Transverse colon (tissue), 4 donors: ENCODE data around the gene HIGD2A. TPM values are rescaled to one million over a fixed set of nuclear protein-coding genes. Genes with fewer than 3 reads are reported as not detected.

Experiments
- DNase-seq: peaks from one replicate; pipeline ENCODE4 v3.0.0-alpha.2; 2019
- H3K27ac ChIP-seq, 4 donors: fragments of 200-600 bp; sonication (generic); 2 replicates each; pipeline ENCODE4 v1.5.1; 2016 to 2018; ENCODE audit warnings: inconsistent platforms in 4 of 4
- H3K27me3 ChIP-seq: fragments of 200-600 bp; sonication (generic); 2 replicates; pipeline ENCODE4 v1.5.1; 2017; ENCODE audit warnings: inconsistent platforms
- H3K36me3 ChIP-seq, 4 donors: fragments of 200-600 bp; sonication (generic); 2 replicates each; pipeline ENCODE4 v1.5.1; 2017 to 2019; ENCODE audit warnings: inconsistent platforms in 4 of 4
- H3K4me1 ChIP-seq, 4 donors: fragments of 200-600 bp; sonication (generic); 2 replicates each; pipeline ENCODE4 v1.5.1; 2017 to 2020; ENCODE audit warnings: inconsistent platforms in 4 of 4
- H3K4me3 ChIP-seq, 4 donors: fragments of 200-600 bp; sonication (generic); 1 replicate in 1 of 4; 2 replicates in 3 of 4; pipeline versions ENCODE4 v1.5.1 to v1.6.1; 2017 to 2019; ENCODE audit warnings: inconsistent platforms in 4 of 4
- H3K9me3 ChIP-seq, 2 donors: fragments of 200-600 bp; sonication (generic); 2 replicates each; pipeline ENCODE4 v1.5.1; 2017 to 2019; ENCODE audit warnings: inconsistent platforms in 2 of 2
- EP300 ChIP-seq: sonication (generic); formaldehyde crosslinking; IDR thresholded peaks from one replicate; pipeline ENCODE4 v1.6.1; 2017; ENCODE audit warnings: antibody characterized with exemption, low read depth
- POLR2A ChIP-seq: fragments of 450-650 bp; IDR thresholded peaks from one replicate; pipeline ENCODE4 v1.6.1; 2016; ENCODE audit warnings: antibody characterized with exemption, mild to moderate bottlenecking, moderate library complexity
- POLR2AphosphoS5 ChIP-seq, 3 donors: sonication (generic); formaldehyde crosslinking; IDR thresholded peaks; one replicate each; pipeline ENCODE4 v1.6.1; 2016; ENCODE audit warnings: antibody characterized with exemption in 3 of 3
- WGBS, 2 donors: methylation state at CpG; one replicate each; pipeline ENCODE4 v1.1.5; 2018; ENCODE audit warnings: low coverage in 1 of 2; 5-methylcytosine and 5-hydroxymethylcytosine counted together
- in situ Hi-C, 4 donors: fragments of 200-750 bp; cut with MboI; loops; one replicate each; pipeline versions ENCODE4 v1.15.0 to v1.15.1; 2017; ENCODE audit warnings: low sequenced_read_pairs in 3 of 4, low pct_ligation_motif_present in 1 of 4, low pct_unique_long_range_greater_than_20kb in 1 of 4
- intact Hi-C: fragments of 100-400 bp; cut with DNase I; formaldehyde crosslinking; loops from one replicate; pipeline ENCODE4 v1.15.1; 2023; ENCODE audit warnings: low total_unique reads
- total RNA-seq, 4 donors: library from RNA; depleted of rRNA; stranded (reverse); fragments of >200 nt; gene quantifications; one replicate each; pipeline ENCODE4 v1.1.0, GENCODE V29; 2016
- TF ChIP-seq, protein P1 (sequence below), 5 experiments: fragments of 200-600 bp in 3 of 5; fragments of 450-650 bp in 2 of 5; sonication (generic) in 3 of 5; IDR thresholded peaks; 1 replicate in 2 of 5; 2 replicates in 3 of 5; pipeline ENCODE4 v1.5.1; 2016 to 2017; ENCODE audit warnings: antibody characterized with exemption in 5 of 5, inconsistent platforms in 3 of 5, mild to moderate bottlenecking in 2 of 5, moderate library complexity in 1 of 5

HIGD2A gene
- total RNA-seq, 4 donors from 2014 or later, result 158 to 320 (median 207) TPM

DNA sequence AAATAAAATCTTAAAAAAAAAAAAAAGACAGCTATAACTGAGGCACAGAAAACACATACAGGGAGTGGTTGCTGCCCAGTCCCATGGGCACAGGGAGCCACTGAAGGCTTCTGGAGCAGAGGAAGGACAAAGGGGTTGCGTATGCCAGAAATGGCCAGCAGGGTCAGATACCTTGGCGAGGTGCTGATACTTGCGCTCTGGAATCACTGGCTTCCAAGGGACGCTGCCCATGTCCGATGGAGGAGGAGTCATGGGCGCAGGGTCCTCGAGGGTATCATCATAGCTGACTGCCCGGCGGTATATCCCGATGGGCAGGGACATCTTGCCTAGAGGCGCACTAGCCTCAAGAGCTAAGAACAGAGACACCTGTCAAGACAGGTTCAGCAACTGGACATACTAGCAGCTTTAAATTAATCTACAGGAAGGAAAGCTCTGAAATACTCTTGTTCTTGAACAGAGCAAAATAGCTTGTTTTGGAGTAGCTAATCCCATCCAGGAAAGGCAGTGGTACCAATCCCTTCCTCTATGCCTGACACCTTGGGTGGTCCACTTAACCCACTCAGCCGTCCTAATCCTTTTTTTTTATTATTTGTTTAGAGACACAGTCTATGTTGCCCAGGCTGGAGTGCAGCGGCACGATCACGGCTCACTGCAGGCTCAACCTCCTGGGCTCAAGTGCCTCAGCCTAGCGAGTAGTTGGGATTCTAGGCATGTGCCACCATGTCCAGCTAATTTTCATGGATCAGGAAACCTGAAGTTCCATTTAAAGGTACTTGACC lies 33.0 kb upstream of the HIGD2A start:
- peaks cover 0 to 41% (median 19%) of the 10 kb centered on the region in 4 donors for H3K36me3 ChIP-seq
- H3K4me3 ChIP-seq, result no peak overlapping the region
- intact Hi-C loops (no loop called here), in situ Hi-C loops (no loop called here)
- peaks cover 0 to 15% (median 7%) of the 10 kb centered on the region in 4 donors for H3K4me1 ChIP-seq
- H3K27me3 ChIP-seq, result no peaks in the 10 kb centered on the region
- no peaks in the 10 kb centered on the region for H3K9me3 ChIP-seq
- WGBS, 2 donors, result 88 to 90% methylated on average over 9 to 16 of the region's 16 CpGs
- TF ChIP-seq POLR2AphosphoS5 (IDR thresholded peaks at IDR 0.05) (no peak), POLR2A (no peak), EP300 (no peak)
- TF ChIP-seq, protein P1, sequence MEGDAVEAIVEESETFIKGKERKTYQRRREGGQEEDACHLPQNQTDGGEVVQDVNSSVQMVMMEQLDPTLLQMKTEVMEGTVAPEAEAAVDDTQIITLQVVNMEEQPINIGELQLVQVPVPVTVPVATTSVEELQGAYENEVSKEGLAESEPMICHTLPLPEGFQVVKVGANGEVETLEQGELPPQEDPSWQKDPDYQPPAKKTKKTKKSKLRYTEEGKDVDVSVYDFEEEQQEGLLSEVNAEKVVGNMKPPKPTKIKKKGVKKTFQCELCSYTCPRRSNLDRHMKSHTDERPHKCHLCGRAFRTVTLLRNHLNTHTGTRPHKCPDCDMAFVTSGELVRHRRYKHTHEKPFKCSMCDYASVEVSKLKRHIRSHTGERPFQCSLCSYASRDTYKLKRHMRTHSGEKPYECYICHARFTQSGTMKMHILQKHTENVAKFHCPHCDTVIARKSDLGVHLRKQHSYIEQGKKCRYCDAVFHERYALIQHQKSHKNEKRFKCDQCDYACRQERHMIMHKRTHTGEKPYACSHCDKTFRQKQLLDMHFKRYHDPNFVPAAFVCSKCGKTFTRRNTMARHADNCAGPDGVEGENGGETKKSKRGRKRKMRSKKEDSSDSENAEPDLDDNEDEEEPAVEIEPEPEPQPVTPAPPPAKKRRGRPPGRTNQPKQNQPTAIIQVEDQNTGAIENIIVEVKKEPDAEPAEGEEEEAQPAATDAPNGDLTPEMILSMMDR (IDR thresholded peaks at IDR 0.05), result no peak
- no peak overlapping the region for H3K27ac ChIP-seq
- DNase-seq, result no peak

DNA sequence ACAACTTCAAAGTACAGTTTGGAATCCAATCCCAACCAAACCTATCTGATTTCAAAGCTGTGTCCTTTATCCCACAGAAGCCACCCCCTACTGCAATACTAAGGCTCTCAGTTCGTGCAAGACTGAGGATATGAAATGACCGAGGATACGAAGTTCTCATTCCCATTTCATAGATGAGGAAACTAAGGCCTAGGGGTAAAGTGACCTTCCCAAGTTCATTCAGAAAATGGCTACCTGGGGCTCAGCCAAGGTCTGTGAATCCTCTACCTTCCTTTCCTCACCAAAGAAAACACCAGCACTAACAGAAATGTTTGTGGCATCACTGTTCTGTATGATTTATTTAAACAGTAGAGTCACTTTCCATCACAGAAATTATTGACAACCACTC lies 32.4 kb upstream of the HIGD2A start:
- Histone ChIP-seq H3K27me3 (no peaks in the 10 kb centered on the region), H3K27ac (no peak overlapping the region), H3K36me3 (peaks cover 0 to 36% (median 17%) of the 10 kb centered on the region in 4 donors), H3K9me3 (no peaks in the 10 kb centered on the region), H3K4me1 (peaks cover 0 to 17% (median 9%) of the 10 kb centered on the region in 4 donors), H3K4me3 (no peak overlapping the region)
- TF ChIP-seq POLR2AphosphoS5 (IDR thresholded peaks at IDR 0.05), result no peak
- no peak for TF ChIP-seq POLR2A
- TF ChIP-seq, protein P1 (IDR thresholded peaks at IDR 0.05), result no peak
- TF ChIP-seq EP300, result no peak
- WGBS, 2 donors, result 93 to 97% methylated on average over 3 of the region's 3 CpGs
- intact Hi-C loops, result no loop called here
- no peak for DNase-seq
- in situ Hi-C loops, result no loop called here

DNA sequence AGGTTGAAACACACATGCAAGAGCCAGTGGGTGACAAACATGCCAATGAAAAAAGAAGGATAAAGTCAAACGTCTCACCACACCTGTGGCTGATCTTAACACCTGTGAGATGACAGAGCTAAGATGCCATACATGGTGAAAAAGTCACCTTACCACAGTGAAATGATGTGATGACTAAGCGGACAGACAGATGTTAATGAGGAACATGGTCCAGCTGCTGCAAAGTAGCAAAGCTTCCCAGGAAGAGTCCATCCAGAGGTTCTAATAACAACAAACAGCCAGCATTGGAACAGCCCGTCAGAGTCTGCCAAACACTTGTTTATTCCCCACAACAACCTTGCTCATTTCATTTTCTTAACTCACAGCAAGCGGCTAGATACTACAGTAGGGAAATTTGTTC lies 28.9 kb upstream of the HIGD2A start:
- no peak for DNase-seq
- Histone ChIP-seq H3K36me3 (peaks cover 0 to 19% (median 7%) of the 10 kb centered on the region in 4 donors), H3K27ac (no peak overlapping the region), H3K9me3 (no peaks in the 10 kb centered on the region), H3K27me3 (peaks cover 6% of the 10 kb centered on the region), H3K4me3 (no peak overlapping the region), H3K4me1 (peaks cover 0 to 25% (median 11%) of the 10 kb centered on the region in 4 donors)
- 64 to 67% methylated on average over 4 of the region's 4 CpGs for WGBS, 2 donors
- intact Hi-C loops, result no loop called here
- in situ Hi-C loops, result no loop called here
- TF ChIP-seq EP300 (no peak), POLR2AphosphoS5 (IDR thresholded peaks at IDR 0.05) (no peak), POLR2A (no peak)
- TF ChIP-seq, protein P1 (IDR thresholded peaks at IDR 0.05), result no peak

DNA sequence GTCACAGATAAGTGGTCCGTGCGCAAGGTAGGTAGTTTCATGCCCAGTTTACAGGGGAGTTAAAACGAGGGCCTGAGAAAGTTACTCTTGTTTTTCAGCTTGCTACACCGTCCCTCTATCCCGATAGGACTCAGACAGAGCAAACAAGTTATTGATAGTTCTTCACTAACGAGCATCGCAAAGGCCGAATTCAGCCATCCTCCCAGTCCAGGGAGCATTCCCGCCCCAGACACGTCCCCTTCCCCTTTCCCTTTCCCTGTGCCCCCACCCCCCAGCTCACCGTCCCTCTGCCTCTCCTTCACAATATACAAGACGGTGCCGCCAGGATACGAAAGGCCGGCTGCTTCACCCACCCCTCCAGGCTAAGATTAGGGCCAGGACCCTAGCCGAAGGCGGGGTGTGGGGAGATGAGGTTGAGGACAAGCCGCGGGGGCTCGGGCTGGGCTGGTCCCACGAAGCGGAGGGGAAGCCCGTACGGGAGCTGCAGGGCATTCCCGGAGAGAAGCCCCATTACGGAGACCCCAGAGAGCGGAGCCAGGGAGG lies 27.6 kb upstream of the HIGD2A start:
- Histone ChIP-seq H3K27ac (peak overlapping the region; percentile 82 to 88 (median 86)), H3K4me3 (peak overlapping the region; percentile 75 to 96 (median 84)), H3K4me1 (peaks cover 0 to 33% (median 20%) of the 10 kb centered on the region in 4 donors), H3K9me3 (no peaks in the 10 kb centered on the region), H3K27me3 (peaks cover 16% of the 10 kb centered on the region), H3K36me3 (peaks cover 0 to 11% (median 3%) of the 10 kb centered on the region in 4 donors)
- 1 to 2% methylated on average over 9 to 26 of the region's 27 CpGs for WGBS, 2 donors
- in situ Hi-C loops, result no loop called here
- TF ChIP-seq POLR2AphosphoS5 (IDR thresholded peaks at IDR 0.05) (no peak), EP300 (no peak), POLR2A (no peak)
- TF ChIP-seq, protein P1 (IDR thresholded peaks at IDR 0.05), result no peak
- DNase-seq, result peak; percentile 26
- intact Hi-C loops, result no loop called here
